AML-193 (cell line): ENCODE measurements around the gene PAX8.

Source experiments
- DNase-seq, 2 experiments: peaks; one replicate each; lab custom pipeline; 2025; lab: John Stamatoyannopoulos, UW

PAX8 gene

GRCh38 chr2:113220970-113221708, 57.6 kb downstream of the PAX8 start:
- peak in 1 of 2 experiments; percentile 4 for DNase-seq

- DNase-seq, result no peak
These were observed 58.7 kb downstream of the PAX8 start for GRCh38 chr2:113219889-113220641.

GRCh38 chr2:113219525-113219888, 59.2 kb downstream of the PAX8 start:
- DNase-seq, result no peak

- no peak for DNase-seq
These were observed 59.7 kb downstream of the PAX8 start for GRCh38 chr2:113219092-113219441.

- DNase-seq, result peak in 1 of 2 experiments; percentile 24
These were observed 60.2 kb downstream of the PAX8 start for GRCh38 chr2:113218283-113219091.

GRCh38 chr2:113217455-113218282, 61.1 kb downstream of the PAX8 start:
- no peak for DNase-seq

- DNase-seq, result no peak
These were observed 61.7 kb downstream of the PAX8 start for GRCh38 chr2:113216891-113217454.

GRCh38 chr2:113216321-113216720, 62.4 kb downstream of the PAX8 start:
- no peak for DNase-seq

GRCh38 chr2:113215056-113215455, 63.7 kb downstream of the PAX8 start:
- no peak for DNase-seq

GRCh38 chr2:113214141-113214540, 64.6 kb downstream of the PAX8 start:
- no peak for DNase-seq

GRCh38 chr2:113213061-113213930, 65.4 kb downstream of the PAX8 start:
- no peak for DNase-seq

GRCh38 chr2:113212245-113213060, 66.3 kb downstream of the PAX8 start:
- DNase-seq, result no peak

GRCh38 chr2:113211226-113212105, 67.3 kb downstream of the PAX8 start:
- no peak for DNase-seq

GRCh38 chr2:113209646-113210171, 69.0 kb downstream of the PAX8 start:
- DNase-seq, result no peak

- no peak for DNase-seq
These were observed 69.6 kb downstream of the PAX8 start for GRCh38 chr2:113209011-113209645.

GRCh38 chr2:113208396-113208795, 70.3 kb downstream of the PAX8 start:
- DNase-seq, result no peak

- no peak for DNase-seq
These were observed 71.7 kb downstream of the PAX8 start for GRCh38 chr2:113207021-113207420.

GRCh38 chr2:113206251-113206650, 72.5 kb downstream of the PAX8 start:
- no peak for DNase-seq
